GM12878 (cell line): ENCODE measurements around the gene IZUMO1R. TPM values are rescaled to one million over a fixed set of nuclear protein-coding genes. Genes with fewer than 3 reads are reported as not detected.

Experiments used
- polyA plus RNA-seq, 11 experiments: library from polyadenylated mRNA; depleted of rRNA in 4 of 11; unstranded in 6 of 11; stranded (reverse) in 5 of 11; fragments of >200 nt; fragmentation: Nextera tagmentation in 4 of 11; fragmentation: Illumina TruSeq in 1 of 11; extraction: Ambion mirVana in 4 of 11; extraction: Trizol in 1 of 11; gene quantifications; 1 replicate in 1 of 11; 2 replicates in 10 of 11; pipeline versions ENCODE4 v1.2.1 to v1.2.3, GENCODE V29; 2011 to 2016; ENCODE audit warnings: inconsistent platforms in 2 of 11, missing spikeins in 2 of 11, low read depth in 1 of 11
- total RNA-seq, 4 experiments: library from RNA; depleted of rRNA in 3 of 4; stranded (reverse); fragments of >200 nt in 3 of 4; fragmentation: Illumina TruSeq in 1 of 4; extraction: Trizol in 1 of 4; gene quantifications; 2 replicates each; pipeline versions ENCODE4 v1.2.1 to v1.2.3, GENCODE V29; 2013 to 2021

Gene IZUMO1R
- total and polyA plus RNA-seq, 10 of the 15 experiments (the other 5 are each of a cell fraction or from before 2014, with no cell fraction given): not detected

Other genes starting within 250 kb of the IZUMO1R start
- 18.7 and 19.1 TPM in 2 replicates for gene PANX1, start 175.7 kb upstream of the IZUMO1R start, total RNA-seq (2014; rRNA removed)
- gene PANX1, start 175.7 kb upstream of the IZUMO1R start, total RNA-seq (2014; rRNA removed; fragmentation: Illumina TruSeq; extraction: Trizol): 15.3 and 17.1 TPM in 2 replicates
- 16.2 and 17.2 TPM in 2 replicates for gene PANX1, start 175.7 kb upstream of the IZUMO1R start, total RNA-seq (2021)
- gene PANX1, start 175.7 kb upstream of the IZUMO1R start, polyA plus RNA-seq (2011; rRNA removed): 13.3 and 13.6 TPM in 2 replicates
- gene PANX1, start 175.7 kb upstream of the IZUMO1R start, polyA plus RNA-seq (2014; fragmentation: Illumina TruSeq; extraction: Trizol): 14.9 and 16.2 TPM in 2 replicates
- gene PANX1, start 175.7 kb upstream of the IZUMO1R start, polyA plus RNA-seq (2014; fragmentation: Nextera tagmentation; extraction: Ambion mirVana): 1 to 10 TPM; 3.3 to 3.5 TPM
- gene PANX1, start 175.7 kb upstream of the IZUMO1R start, polyA plus RNA-seq (2014; rRNA removed): 9.4 and 12.0 TPM in 2 replicates
- 10 to 100 TPM; 14.2 to 14.7 TPM for gene PANX1, start 175.7 kb upstream of the IZUMO1R start, polyA plus RNA-seq (2016; fragmentation: Nextera tagmentation; extraction: Ambion mirVana)
- not detected in 2 replicates for gene GPR83, start 96.8 kb downstream of the IZUMO1R start, total RNA-seq (2014; rRNA removed)
- gene GPR83, start 96.8 kb downstream of the IZUMO1R start, total RNA-seq (2014; rRNA removed; fragmentation: Illumina TruSeq; extraction: Trizol): not detected in 2 replicates
- gene GPR83, start 96.8 kb downstream of the IZUMO1R start, total RNA-seq (2021): 0.11 TPM in 1 of 2 replicates, not detected in the other
- gene GPR83, start 96.8 kb downstream of the IZUMO1R start, polyA plus RNA-seq (2011; rRNA removed): 0.16 and 0.19 TPM in 2 replicates
- 0.03 and 0.16 TPM in 2 replicates for gene GPR83, start 96.8 kb downstream of the IZUMO1R start, polyA plus RNA-seq (2014; fragmentation: Illumina TruSeq; extraction: Trizol)
- not detected for gene GPR83, start 96.8 kb downstream of the IZUMO1R start, polyA plus RNA-seq (2014; fragmentation: Nextera tagmentation; extraction: Ambion mirVana)
- gene GPR83, start 96.8 kb downstream of the IZUMO1R start, polyA plus RNA-seq (2014; rRNA removed): 0.05 and 0.08 TPM in 2 replicates
- not detected for gene GPR83, start 96.8 kb downstream of the IZUMO1R start, polyA plus RNA-seq (2016; fragmentation: Nextera tagmentation; extraction: Ambion mirVana)
- gene MRE11, start 189.3 kb downstream of the IZUMO1R start, total RNA-seq (2014; rRNA removed): 20.1 and 20.2 TPM in 2 replicates
- gene MRE11, start 189.3 kb downstream of the IZUMO1R start, total RNA-seq (2014; rRNA removed; fragmentation: Illumina TruSeq; extraction: Trizol): 33.2 and 34.5 TPM in 2 replicates
- 26.1 and 28.6 TPM in 2 replicates for gene MRE11, start 189.3 kb downstream of the IZUMO1R start, total RNA-seq (2021)
- 25.2 and 49.8 TPM in 2 replicates for gene MRE11, start 189.3 kb downstream of the IZUMO1R start, polyA plus RNA-seq (2011; rRNA removed)
- 32.5 and 40.5 TPM in 2 replicates for gene MRE11, start 189.3 kb downstream of the IZUMO1R start, polyA plus RNA-seq (2014; fragmentation: Illumina TruSeq; extraction: Trizol)
- 10 to 100 TPM; 19.3 to 20.5 TPM for gene MRE11, start 189.3 kb downstream of the IZUMO1R start, polyA plus RNA-seq (2014; fragmentation: Nextera tagmentation; extraction: Ambion mirVana)
- gene MRE11, start 189.3 kb downstream of the IZUMO1R start, polyA plus RNA-seq (2014; rRNA removed): 16.2 and 20.3 TPM in 2 replicates
- gene MRE11, start 189.3 kb downstream of the IZUMO1R start, polyA plus RNA-seq (2016; fragmentation: Nextera tagmentation; extraction: Ambion mirVana): 10 to 100 TPM; 33.9 to 39.2 TPM
- gene ANKRD49, start 189.4 kb downstream of the IZUMO1R start, total RNA-seq (2014; rRNA removed): 19.8 and 25.8 TPM in 2 replicates
- gene ANKRD49, start 189.4 kb downstream of the IZUMO1R start, total RNA-seq (2014; rRNA removed; fragmentation: Illumina TruSeq; extraction: Trizol): 38.5 and 39.8 TPM in 2 replicates
- gene ANKRD49, start 189.4 kb downstream of the IZUMO1R start, total RNA-seq (2021): 19.2 and 19.8 TPM in 2 replicates
- gene ANKRD49, start 189.4 kb downstream of the IZUMO1R start, polyA plus RNA-seq (2011; rRNA removed): 45.9 and 62.2 TPM in 2 replicates
- 46.6 and 59.9 TPM in 2 replicates for gene ANKRD49, start 189.4 kb downstream of the IZUMO1R start, polyA plus RNA-seq (2014; fragmentation: Illumina TruSeq; extraction: Trizol)
- 10 to 100 TPM; 33.2 to 37.1 TPM for gene ANKRD49, start 189.4 kb downstream of the IZUMO1R start, polyA plus RNA-seq (2014; fragmentation: Nextera tagmentation; extraction: Ambion mirVana)
- gene ANKRD49, start 189.4 kb downstream of the IZUMO1R start, polyA plus RNA-seq (2014; rRNA removed): 18.4 and 22.3 TPM in 2 replicates
- 10 to 100 TPM; 31.7 to 34.1 TPM for gene ANKRD49, start 189.4 kb downstream of the IZUMO1R start, polyA plus RNA-seq (2016; fragmentation: Nextera tagmentation; extraction: Ambion mirVana)
- gene C11orf97, start 207.9 kb downstream of the IZUMO1R start, total RNA-seq (2014; rRNA removed): not detected in 2 replicates
- gene C11orf97, start 207.9 kb downstream of the IZUMO1R start, total RNA-seq (2014; rRNA removed; fragmentation: Illumina TruSeq; extraction: Trizol): not detected in 2 replicates
- not detected in 2 replicates for gene C11orf97, start 207.9 kb downstream of the IZUMO1R start, total RNA-seq (2021)
- not detected in 2 replicates for gene C11orf97, start 207.9 kb downstream of the IZUMO1R start, polyA plus RNA-seq (2011; rRNA removed)
- not detected in 2 replicates for gene C11orf97, start 207.9 kb downstream of the IZUMO1R start, polyA plus RNA-seq (2014; fragmentation: Illumina TruSeq; extraction: Trizol)
- not detected for gene C11orf97, start 207.9 kb downstream of the IZUMO1R start, polyA plus RNA-seq (2014; fragmentation: Nextera tagmentation; extraction: Ambion mirVana)
- not detected in 2 replicates for gene C11orf97, start 207.9 kb downstream of the IZUMO1R start, polyA plus RNA-seq (2014; rRNA removed)
- gene C11orf97, start 207.9 kb downstream of the IZUMO1R start, polyA plus RNA-seq (2016; fragmentation: Nextera tagmentation; extraction: Ambion mirVana): not detected
- 3.6 and 4.1 TPM in 2 replicates for gene FUT4, start 239.3 kb downstream of the IZUMO1R start, total RNA-seq (2014; rRNA removed)
- 2.1 and 2.2 TPM in 2 replicates for gene FUT4, start 239.3 kb downstream of the IZUMO1R start, total RNA-seq (2014; rRNA removed; fragmentation: Illumina TruSeq; extraction: Trizol)
- gene FUT4, start 239.3 kb downstream of the IZUMO1R start, total RNA-seq (2021): 3.3 and 4.1 TPM in 2 replicates
- 9.1 and 10.4 TPM in 2 replicates for gene FUT4, start 239.3 kb downstream of the IZUMO1R start, polyA plus RNA-seq (2011; rRNA removed)
- 2.4 TPM in 2 replicates for gene FUT4, start 239.3 kb downstream of the IZUMO1R start, polyA plus RNA-seq (2014; fragmentation: Illumina TruSeq; extraction: Trizol)
- gene FUT4, start 239.3 kb downstream of the IZUMO1R start, polyA plus RNA-seq (2014; fragmentation: Nextera tagmentation; extraction: Ambion mirVana): under 1 TPM; 0.68 TPM
- gene FUT4, start 239.3 kb downstream of the IZUMO1R start, polyA plus RNA-seq (2014; rRNA removed): 3.5 and 3.6 TPM in 2 replicates
- 1 to 10 TPM in 1 of 2 experiments, under 1 TPM in 1; 0.76 to 1.4 TPM for gene FUT4, start 239.3 kb downstream of the IZUMO1R start, polyA plus RNA-seq (2016; fragmentation: Nextera tagmentation; extraction: Ambion mirVana)